ENCODE data around the gene LAMTOR3. TPM values are rescaled to one million over a fixed set of nuclear protein-coding genes. Genes with fewer than 3 reads are reported as not detected.

LAMTOR3 gene
- total and polyA plus RNA-seq, 4 donors = 13.5 to 26.3 (median 19.8) TPM

- Histone ChIP-seq H3K9ac (ENCODE audit: low read depth in 1 of 2, low read length in 2 of 2) (no peak overlapping the region), H3K36me3 (ENCODE audit: control insufficient read depth in 4 of 4, insufficient read depth in 3 of 4, low read depth in 1 of 4, low read length in 3 of 4) (peaks cover 2 to 37% (median 27%) of the 10 kb centered on the region in 4 donors), H3K27me3 (ENCODE audit: control insufficient read depth in 4 of 4, insufficient read depth in 4 of 4, low read length in 3 of 4) (no peaks in the 10 kb centered on the region), H3K4me1 (ENCODE audit: control insufficient read depth in 4 of 4, insufficient read depth in 4 of 4, low read length in 3 of 4) (no peaks in the 10 kb centered on the region), H3K4me3 (ENCODE audit: low read depth in 1 of 3, low read length in 3 of 3) (no peak overlapping the region), H3K27ac (ENCODE audit: low read depth in 1 of 2, low read length in 2 of 2) (no peak overlapping the region), H3K9me3 (ENCODE audit: control insufficient read depth in 4 of 4, low read length in 3 of 4) (no peaks in the 10 kb centered on the region)
- no peak for DNase-seq (ENCODE audit: low spot score)
- 95% methylated on average over 3 of the region's 3 CpGs for WGBS
- TF ChIP-seq YY1 (IDR thresholded peaks at IDR 0.05) = no peak
- no peak for TF ChIP-seq ZBTB33 (IDR thresholded peaks at IDR 0.05)
- TF ChIP-seq, protein P1, sequence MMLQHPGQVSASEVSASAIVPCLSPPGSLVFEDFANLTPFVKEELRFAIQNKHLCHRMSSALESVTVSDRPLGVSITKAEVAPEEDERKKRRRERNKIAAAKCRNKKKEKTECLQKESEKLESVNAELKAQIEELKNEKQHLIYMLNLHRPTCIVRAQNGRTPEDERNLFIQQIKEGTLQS (IDR thresholded peaks at IDR 0.05) = no peak
Measured at GRCh38 chr4:99876946-99877345, 17.3 kb downstream of the LAMTOR3 start.

GRCh38 chr4:99875071-99875470 lies 19.2 kb downstream of the LAMTOR3 start:
- no peak overlapping the region for H3K9ac ChIP-seq (ENCODE audit: low read depth in 1 of 2, low read length in 2 of 2)
- no peak overlapping the region for H3K27ac ChIP-seq (ENCODE audit: low read depth in 1 of 2, low read length in 2 of 2)
- H3K4me1 ChIP-seq (ENCODE audit: control insufficient read depth in 4 of 4, insufficient read depth in 4 of 4, low read length in 3 of 4) = no peaks in the 10 kb centered on the region
- no peaks in the 10 kb centered on the region for H3K9me3 ChIP-seq (ENCODE audit: control insufficient read depth in 4 of 4, low read length in 3 of 4)
- no peaks in the 10 kb centered on the region for H3K27me3 ChIP-seq (ENCODE audit: control insufficient read depth in 4 of 4, insufficient read depth in 4 of 4, low read length in 3 of 4)
- no peak for DNase-seq (ENCODE audit: low spot score)
- TF ChIP-seq RXRA (IDR thresholded peaks at IDR 0.05) = no peak
- TF ChIP-seq EGR1 (IDR thresholded peaks at IDR 0.05; ENCODE audit: low read depth in 2 of 2) = no peak
- no peak for TF ChIP-seq TAF1 (conservative IDR thresholded peaks at IDR 0.05)
- TF ChIP-seq, protein P2, sequence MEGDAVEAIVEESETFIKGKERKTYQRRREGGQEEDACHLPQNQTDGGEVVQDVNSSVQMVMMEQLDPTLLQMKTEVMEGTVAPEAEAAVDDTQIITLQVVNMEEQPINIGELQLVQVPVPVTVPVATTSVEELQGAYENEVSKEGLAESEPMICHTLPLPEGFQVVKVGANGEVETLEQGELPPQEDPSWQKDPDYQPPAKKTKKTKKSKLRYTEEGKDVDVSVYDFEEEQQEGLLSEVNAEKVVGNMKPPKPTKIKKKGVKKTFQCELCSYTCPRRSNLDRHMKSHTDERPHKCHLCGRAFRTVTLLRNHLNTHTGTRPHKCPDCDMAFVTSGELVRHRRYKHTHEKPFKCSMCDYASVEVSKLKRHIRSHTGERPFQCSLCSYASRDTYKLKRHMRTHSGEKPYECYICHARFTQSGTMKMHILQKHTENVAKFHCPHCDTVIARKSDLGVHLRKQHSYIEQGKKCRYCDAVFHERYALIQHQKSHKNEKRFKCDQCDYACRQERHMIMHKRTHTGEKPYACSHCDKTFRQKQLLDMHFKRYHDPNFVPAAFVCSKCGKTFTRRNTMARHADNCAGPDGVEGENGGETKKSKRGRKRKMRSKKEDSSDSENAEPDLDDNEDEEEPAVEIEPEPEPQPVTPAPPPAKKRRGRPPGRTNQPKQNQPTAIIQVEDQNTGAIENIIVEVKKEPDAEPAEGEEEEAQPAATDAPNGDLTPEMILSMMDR (IDR thresholded peaks at IDR 0.05; ENCODE audit: low read depth, low read length, missing input control) = no peak
- no peak for TF ChIP-seq HNF4A (conservative IDR thresholded peaks at IDR 0.05)
- no peak for TF ChIP-seq ZBTB33 (IDR thresholded peaks at IDR 0.05)
- no peak for TF ChIP-seq FOXA1 (IDR thresholded peaks at IDR 0.05)
- TF ChIP-seq, protein P1 (IDR thresholded peaks at IDR 0.05) = no peak
- TF ChIP-seq GABPA (IDR thresholded peaks at IDR 0.05 in 1 of 2, conservative IDR thresholded peaks at IDR 0.05 in 1 of 2) = no peak
- TF ChIP-seq HNF4G (IDR thresholded peaks at IDR 0.05) = no peak
- no peak for TF ChIP-seq JUND (IDR thresholded peaks at IDR 0.05)
- TF ChIP-seq, protein P3, sequence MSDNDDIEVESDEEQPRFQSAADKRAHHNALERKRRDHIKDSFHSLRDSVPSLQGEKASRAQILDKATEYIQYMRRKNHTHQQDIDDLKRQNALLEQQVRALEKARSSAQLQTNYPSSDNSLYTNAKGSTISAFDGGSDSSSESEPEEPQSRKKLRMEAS (IDR thresholded peaks at IDR 0.05) = no peak
- TF ChIP-seq RAD21 (IDR thresholded peaks at IDR 0.05) = no peak
- no peak overlapping the region for H3K4me3 ChIP-seq (ENCODE audit: low read depth in 1 of 3, low read length in 3 of 3)
- H3K36me3 ChIP-seq (ENCODE audit: control insufficient read depth in 4 of 4, insufficient read depth in 3 of 4, low read depth in 1 of 4, low read length in 3 of 4) = peaks cover 0 to 21% (median 12%) of the 10 kb centered on the region in 4 donors

Measured in liver (tissue), 9 donors.